Ascending aorta (tissue), 2 donors: ENCODE measurements around the gene SEMA6C. TPM values are rescaled to one million over a fixed set of nuclear protein-coding genes. Genes with fewer than 3 reads are reported as not detected.

ENCODE experiments used
- DNase-seq, 2 donors: peaks; one replicate each; pipeline ENCODE4 v3.0.0-alpha.2; 2019; ENCODE audit warnings: low spot score in 2 of 2
- H3K27ac ChIP-seq, 2 donors: fragments of 200-600 bp; sonication (generic); one replicate each; pipeline ENCODE4 v1.5.1; 2016 to 2017; ENCODE audit warnings: mild to moderate bottlenecking in 1 of 2
- H3K27me3 ChIP-seq: fragments of 200-600 bp; sonication (generic); one replicate; pipeline ENCODE4 v1.5.1; 2017
- H3K36me3 ChIP-seq, 2 donors: fragments of 200-600 bp; sonication (generic); one replicate each; pipeline ENCODE4 v1.5.1; 2016
- H3K4me1 ChIP-seq, 2 donors: fragments of 200-600 bp; sonication (generic); one replicate each; pipeline ENCODE4 v1.5.1; 2016 to 2017; ENCODE audit warnings: mild to moderate bottlenecking in 1 of 2
- H3K4me3 ChIP-seq, 2 donors: fragments of 200-600 bp; sonication (generic); one replicate each; pipeline ENCODE4 v1.5.1; 2016 to 2017; ENCODE audit warnings: mild to moderate bottlenecking in 1 of 2
- H3K9me3 ChIP-seq, 2 donors: fragments of 200-600 bp; sonication (generic); one replicate each; pipeline ENCODE4 v1.5.1; 2016
- CTCF ChIP-seq, 3 experiments: fragments of 200-600 bp in 2 of 3; fragments of 450-650 bp in 1 of 3; sonication (generic) in 2 of 3; IDR thresholded peaks; one replicate each; pipeline ENCODE4 v1.5.1; 2016 to 2019; ENCODE audit warnings: antibody characterized with exemption in 3 of 3, mild to moderate bottlenecking in 1 of 3, moderate library complexity in 1 of 3
- intact Hi-C: fragments of 100-400 bp; cut with DNase I; formaldehyde crosslinking; loops from one replicate; pipeline ENCODE4 v1.15.1; 2023
- total RNA-seq: library from RNA; depleted of rRNA; stranded (reverse); fragments of >200 nt; gene quantifications from one replicate; pipeline ENCODE4 v1.1.0, GENCODE V29; 2016

SEMA6C gene
- total RNA-seq, 1 donor from 2014 or later: 31.8 TPM

GRCh38 chr1:151165281-151165737 is 18.9 kb upstream of the SEMA6C start:
- Histone ChIP-seq H3K9me3 (no peaks in the 10 kb centered on the region), H3K4me1 (peaks cover 10 to 28% of the 10 kb centered on the region in 2 donors), H3K4me3 (peak overlapping the region; percentile 65 to 71), H3K36me3 (peaks cover 19 to 35% of the 10 kb centered on the region in 2 donors), H3K27me3 (no peaks in the 10 kb centered on the region), H3K27ac (peak overlapping the region; percentile 77 to 86)
- DNase-seq: no peak
- TF ChIP-seq CTCF (IDR thresholded peaks at IDR 0.05): no peak
- intact Hi-C loops: loop anchor here (2.0 to 10.0 kb wide), 4 partner anchors 19 to 471 kb away; partner anchors contain the start of genes GABPB2, GOLPH3L, PIP5K1A and SEMA6C

- Histone ChIP-seq H3K27ac (peak overlapping the region; percentile 77 to 86), H3K4me1 (peaks cover 10 to 30% of the 10 kb centered on the region in 2 donors), H3K36me3 (peaks cover 18 to 35% of the 10 kb centered on the region in 2 donors), H3K4me3 (peak overlapping the region; percentile 65 to 71), H3K9me3 (no peaks in the 10 kb centered on the region), H3K27me3 (no peaks in the 10 kb centered on the region)
- DNase-seq: peak in 1 of 2 donors; percentile 79
- intact Hi-C loops: loop anchor here (2.0 to 10.0 kb wide), 4 partner anchors 18 to 470 kb away; partner anchors contain the start of genes GABPB2, GOLPH3L, PIP5K1A and SEMA6C
- TF ChIP-seq CTCF (IDR thresholded peaks at IDR 0.05): no peak
These were observed 18.4 kb upstream of the SEMA6C start for GRCh38 chr1:151164732-151165280.

DNA sequence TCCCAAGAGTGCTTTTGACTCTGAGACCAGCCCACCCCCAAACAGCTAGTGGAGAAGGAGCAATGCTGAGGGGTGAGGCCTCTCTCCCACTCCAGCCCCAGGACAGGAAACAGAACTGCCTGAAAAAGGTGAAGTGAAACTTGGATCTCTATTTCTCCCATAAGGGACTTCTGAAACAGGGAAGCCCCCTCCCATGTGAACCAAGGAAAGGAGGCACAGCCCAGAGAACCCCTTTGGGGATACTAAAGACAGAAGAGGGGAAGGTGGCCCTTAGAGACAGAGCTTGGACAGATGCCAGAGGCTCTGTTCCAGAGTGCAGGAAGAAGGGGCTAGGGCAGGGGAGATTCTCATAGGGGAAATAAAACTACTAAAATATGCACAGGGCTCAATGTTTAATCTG is 12.9 kb upstream of the SEMA6C start:
- DNase-seq: no peak
- intact Hi-C loops: no loop called here
- peaks cover 32 to 44% of the 10 kb centered on the region in 2 donors for H3K36me3 ChIP-seq
- H3K27me3 ChIP-seq: no peaks in the 10 kb centered on the region
- TF ChIP-seq CTCF (IDR thresholded peaks at IDR 0.05): no peak
- no peaks in the 10 kb centered on the region for H3K9me3 ChIP-seq
- peaks cover 0 to 19% of the 10 kb centered on the region in 2 donors for H3K4me1 ChIP-seq
- peak overlapping the region; percentile 4 to 20 for H3K27ac ChIP-seq
- H3K4me3 ChIP-seq: no peak overlapping the region

GRCh38 chr1:151158751-151159251 is 12.4 kb upstream of the SEMA6C start:
- DNase-seq: no peak
- Histone ChIP-seq H3K27ac (peak overlapping the region; percentile 4 to 20), H3K36me3 (peaks cover 32 to 44% of the 10 kb centered on the region in 2 donors)

DNA sequence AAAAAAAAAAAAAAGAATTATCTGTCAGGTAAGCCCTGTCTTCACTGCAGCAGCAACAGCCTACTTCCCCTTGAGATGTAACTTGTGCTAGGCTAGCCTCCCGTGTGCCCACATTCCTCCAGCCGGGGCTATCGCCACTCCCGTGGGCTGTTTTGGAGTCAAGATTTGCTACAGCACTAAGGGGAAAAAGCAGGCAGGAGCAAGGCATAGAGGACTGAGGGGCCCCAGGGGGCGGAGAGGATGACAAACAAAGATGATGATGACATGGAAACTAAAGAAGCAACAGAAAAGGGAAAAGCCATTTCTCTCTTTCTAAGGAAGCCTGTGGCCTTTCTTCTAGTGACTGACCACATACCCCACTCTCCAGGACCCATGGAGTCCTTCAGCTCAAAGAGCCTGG is 11.9 kb upstream of the SEMA6C start:
- no peak for DNase-seq
- Histone ChIP-seq H3K4me3 (peak overlapping the region in 1 of 2 donors; percentile 52), H3K27me3 (no peaks in the 10 kb centered on the region), H3K4me1 (peaks cover 0 to 10% of the 10 kb centered on the region in 2 donors), H3K9me3 (no peaks in the 10 kb centered on the region), H3K36me3 (peaks cover 32 to 44% of the 10 kb centered on the region in 2 donors), H3K27ac (peak overlapping the region in 1 of 2 donors; percentile 20)
- intact Hi-C loops: no loop called here
- TF ChIP-seq CTCF (IDR thresholded peaks at IDR 0.05): no peak

More at GRCh38 chr1:151158751-151159251, 12.4 kb upstream of the SEMA6C start:
- no peaks in the 10 kb centered on the region for H3K27me3 ChIP-seq
- intact Hi-C loops: no loop called here
- H3K9me3 ChIP-seq: no peaks in the 10 kb centered on the region
- no peak for TF ChIP-seq CTCF (IDR thresholded peaks at IDR 0.05)
- H3K4me3 ChIP-seq: no peak overlapping the region
- peaks cover 0 to 14% of the 10 kb centered on the region in 2 donors for H3K4me1 ChIP-seq
